Endodermal cell (in vitro differentiated cells): ENCODE results near the gene LRRC49. TPM values are rescaled to one million over a fixed set of nuclear protein-coding genes. Genes with fewer than 3 reads are reported as not detected.

Source experiments
- DNase-seq: peaks from one replicate; pipeline ENCODE4 v3.0.0-alpha.2; 2017
- H3K27ac ChIP-seq: 2 replicates; pipeline ENCODE4 v1.5.1; 2013; ENCODE audit warnings: mild to moderate bottlenecking, low read depth, low read length, moderate library complexity
- H3K27me3 ChIP-seq: 2 replicates; pipeline ENCODE4 v1.6.1; 2013; ENCODE audit warnings: mild to moderate bottlenecking, low read length, moderate library complexity; ENCODE audit not compliant: insufficient read depth, control insufficient read depth, poor library complexity, severe bottlenecking
- H3K36me3 ChIP-seq: 2 replicates; pipeline ENCODE4 v1.7.0; 2013; ENCODE audit warnings: mild to moderate bottlenecking, low read length, moderate library complexity; ENCODE audit not compliant: control insufficient read depth, insufficient read depth
- H3K4me1 ChIP-seq: one replicate; pipeline ENCODE4 v1.7.0; 2013; ENCODE audit warnings: low read length; ENCODE audit not compliant: control insufficient read depth, insufficient read depth
- H3K4me3 ChIP-seq: 2 replicates; pipeline ENCODE4 v1.5.1; 2013; ENCODE audit warnings: mild to moderate bottlenecking, low read length, moderate library complexity
- H3K9ac ChIP-seq: 2 replicates; pipeline ENCODE4 v1.6.1; 2013; ENCODE audit warnings: mild to moderate bottlenecking, low read length, moderate library complexity; ENCODE audit not compliant: poor library complexity, severe bottlenecking; ENCODE audit errors: extremely low read depth
- H3K9me3 ChIP-seq: 2 replicates; pipeline ENCODE4 v1.6.1; 2013; ENCODE audit warnings: mild to moderate bottlenecking, low read length, moderate library complexity; ENCODE audit not compliant: control insufficient read depth
- H3K27ac Mint-ChIP-seq: 2 replicates; pipeline ENCODE4 v1.8.0; 2020; ENCODE audit warnings: mixed read lengths
- H3K27me3 Mint-ChIP-seq: 2 replicates; pipeline ENCODE4 v1.8.0; 2021; ENCODE audit warnings: mild to moderate bottlenecking, mixed read lengths; ENCODE audit not compliant: insufficient read depth
- H3K36me3 Mint-ChIP-seq: 2 replicates; pipeline ENCODE4 v1.8.0; 2020; ENCODE audit warnings: low read depth, mixed read lengths
- H3K4me1 Mint-ChIP-seq: 2 replicates; pipeline ENCODE4 v1.8.0; 2020; ENCODE audit warnings: mixed read lengths
- H3K4me3 Mint-ChIP-seq: 2 replicates; pipeline ENCODE4 v1.8.0; 2020; ENCODE audit warnings: mild to moderate bottlenecking, moderate library complexity, mixed read lengths
- H3K9me3 Mint-ChIP-seq: 2 replicates; pipeline ENCODE4 v1.8.0; 2020; ENCODE audit warnings: mild to moderate bottlenecking, mixed read lengths
- CTCF ChIP-seq: fragments of 200-600 bp; sonication (generic); conservative IDR thresholded peaks from 2 replicates; pipeline ENCODE4 v1.5.0; 2021; ENCODE audit warnings: antibody characterized with exemption, mild to moderate bottlenecking
- WGBS, 2 experiments: methylation state at CpG; one replicate each; pipeline versions ENCODE4 v1.1.5 to v1.1.7; 2013; ENCODE audit warnings: missing lambda C conversion rate in 2 of 2, mixed read lengths in 1 of 2; ENCODE audit not compliant: insufficient coverage in 1 of 2, insufficient read length in 1 of 2; 5-methylcytosine and 5-hydroxymethylcytosine counted together
- total RNA-seq, 2 donors: library from RNA; stranded (reverse); fragmentation: NEBNext Ultra II Directional in 1 of 2; extraction: Animal tissue kit (Norgen Biotek cat#: 25700) in 1 of 2; gene quantifications; 2 replicates in 1 of 2; 3 replicates in 1 of 2; pipeline ENCODE4 v1.2.1, GENCODE V29; 2021

LRRC49 gene
- total RNA-seq, 2 donors from 2014 or later, result 6.6 to 10.7 TPM

- H3K27me3 ChIP-seq, result no peaks in the 10 kb centered on the region
- no peak overlapping the region for H3K4me3 Mint-ChIP-seq
- DNase-seq, result no peak
- H3K9me3 ChIP-seq, result peaks cover 16% of the 10 kb centered on the region
- H3K9me3 Mint-ChIP-seq, result peaks cover 29% of the 10 kb centered on the region
- H3K27ac Mint-ChIP-seq, result no peak overlapping the region
- H3K4me3 ChIP-seq, result no peak overlapping the region
- peaks cover 9% of the 10 kb centered on the region for H3K36me3 Mint-ChIP-seq
- H3K4me1 ChIP-seq, result no peaks in the 10 kb centered on the region
- peak; percentile 51 for TF ChIP-seq CTCF
- H3K27ac ChIP-seq, result no peak overlapping the region
- 79 to 85% methylated on average over 7 of the region's 7 CpGs for WGBS, 2 experiments
- H3K9ac ChIP-seq, result no peak overlapping the region
- peaks cover 27% of the 10 kb centered on the region for H3K4me1 Mint-ChIP-seq
- no peaks in the 10 kb centered on the region for H3K27me3 Mint-ChIP-seq
- H3K36me3 ChIP-seq, result no peaks in the 10 kb centered on the region
Observed at GRCh38 chr15:70875001-70875782, 17.4 kb upstream of the LRRC49 start.

GRCh38 chr15:70876011-70876410 lies 16.6 kb upstream of the LRRC49 start:
- Histone ChIP-seq H3K4me3 (no peak overlapping the region), H3K36me3 (no peaks in the 10 kb centered on the region), H3K4me1 (no peaks in the 10 kb centered on the region), H3K27ac (no peak overlapping the region), H3K9me3 (peaks cover 16% of the 10 kb centered on the region), H3K27me3 (no peaks in the 10 kb centered on the region), H3K9ac (no peak overlapping the region)
- peaks cover 27% of the 10 kb centered on the region for H3K4me1 Mint-ChIP-seq
- no peak overlapping the region for H3K4me3 Mint-ChIP-seq
- H3K27ac Mint-ChIP-seq, result no peak overlapping the region
- TF ChIP-seq CTCF, result no peak
- peaks cover 25% of the 10 kb centered on the region for H3K9me3 Mint-ChIP-seq
- 86 to 98% methylated on average over 3 of the region's 3 CpGs for WGBS, 2 experiments
- H3K36me3 Mint-ChIP-seq, result peaks cover 9% of the 10 kb centered on the region
- no peak for DNase-seq
- no peaks in the 10 kb centered on the region for H3K27me3 Mint-ChIP-seq

GRCh38 chr15:70876683-70877082 lies 15.9 kb upstream of the LRRC49 start:
- no peak for DNase-seq
- no peak overlapping the region for H3K4me3 ChIP-seq
- H3K9ac ChIP-seq, result no peak overlapping the region
- H3K27ac Mint-ChIP-seq, result no peak overlapping the region
- H3K9me3 ChIP-seq, result peaks cover 16% of the 10 kb centered on the region
- no peak overlapping the region for H3K4me3 Mint-ChIP-seq
- H3K36me3 Mint-ChIP-seq, result peaks cover 7% of the 10 kb centered on the region
- TF ChIP-seq CTCF, result no peak
- no peaks in the 10 kb centered on the region for H3K4me1 ChIP-seq
- no peaks in the 10 kb centered on the region for H3K36me3 ChIP-seq
- peaks cover 20% of the 10 kb centered on the region for H3K9me3 Mint-ChIP-seq
- 90 to 92% methylated on average over 2 of the region's 2 CpGs for WGBS, 2 experiments
- no peaks in the 10 kb centered on the region for H3K27me3 Mint-ChIP-seq
- H3K4me1 Mint-ChIP-seq, result peaks cover 30% of the 10 kb centered on the region
- H3K27ac ChIP-seq, result no peak overlapping the region
- no peaks in the 10 kb centered on the region for H3K27me3 ChIP-seq
